DMS153 (cell line): ENCODE results near the gene ARSG.
"Not testable (repeated sequence)": the region's sequence is repeated elsewhere in the genome, so short reads cannot be mapped to it uniquely, and the experiment has no call there.

Source experiments
- DNase-seq: peaks from one replicate; lab custom pipeline; 2025; lab: John Stamatoyannopoulos, UW

ARSG gene

GRCh38 chr17:68277807-68278206 lies 13.5 kb upstream of the ARSG start:
- DNase-seq: no peak

- not testable (repeated sequence) for DNase-seq
These were observed 9.3 kb upstream of the ARSG start for GRCh38 chr17:68281965-68282364.

- no peak for DNase-seq
These were observed 2.9 kb upstream of the ARSG start for GRCh38 chr17:68288375-68288774.

- no peak for DNase-seq
These were observed 2.5 kb upstream of the ARSG start for GRCh38 chr17:68288804-68289203.

GRCh38 chr17:68289473-68289872 lies 1.8 kb upstream of the ARSG start:
- DNase-seq: no peak

- DNase-seq: no peak
These were observed 1.4 kb upstream of the ARSG start for GRCh38 chr17:68289936-68290267.

- no peak for DNase-seq
These were observed 884 bp upstream of the ARSG start for GRCh38 chr17:68290268-68290954.

- peak; percentile 9 for DNase-seq
These were observed 767 bp downstream of the ARSG start for GRCh38 chr17:68291836-68292688.

- no peak for DNase-seq
These were observed 1.4 kb downstream of the ARSG start for GRCh38 chr17:68292689-68293040.

- DNase-seq: no peak
These were observed 2.3 kb downstream of the ARSG start for GRCh38 chr17:68293490-68294195.

- DNase-seq: no peak
These were observed 2.9 kb downstream of the ARSG start for GRCh38 chr17:68294196-68294555.

- DNase-seq: no peak
These were observed 3.3 kb downstream of the ARSG start for GRCh38 chr17:68294617-68295016.

- DNase-seq: no peak
These were observed 3.8 kb downstream of the ARSG start for GRCh38 chr17:68295086-68295485.

- DNase-seq: no peak
These were observed 5.2 kb downstream of the ARSG start for GRCh38 chr17:68296217-68297191.

- DNase-seq: no peak
These were observed 5.9 kb downstream of the ARSG start for GRCh38 chr17:68297195-68297594.

GRCh38 chr17:68298601-68299000 lies 7.3 kb downstream of the ARSG start:
- DNase-seq: no peak

- DNase-seq: no peak
These were observed 8.5 kb downstream of the ARSG start for GRCh38 chr17:68299817-68300216.

GRCh38 chr17:68301438-68301959 lies 10.2 kb downstream of the ARSG start:
- peak; percentile 78 for DNase-seq

GRCh38 chr17:68302066-68302564 lies 10.8 kb downstream of the ARSG start:
- no peak for DNase-seq

- no peak for DNase-seq
These were observed 11.4 kb downstream of the ARSG start for GRCh38 chr17:68302666-68303065.

GRCh38 chr17:68304706-68305105 lies 13.4 kb downstream of the ARSG start:
- DNase-seq: no peak
